IMR-90 (cell line): ENCODE results near the gene EGFR. TPM values are rescaled to one million over a fixed set of nuclear protein-coding genes. Genes with fewer than 3 reads are reported as not detected.
A peak's percentile ranks its signal among the peaks of the same experiment; 100 is the strongest.

Experiments used
- ATAC-seq: fragments of 200-7000 bp; cut with Tn5 transposase; 2 replicates; pipeline ENCODE4 v1.9.1; 2020; ENCODE audit warnings: low read depth, mild to moderate bottlenecking, moderate library complexity
- BruUV-seq: library from RNA; stranded (reverse); fragments of 400-500 nt; replicated peaks from 2 replicates; lab custom pipeline; 2021; lab: Mats Ljungman, UMichigan
- CTCF ChIA-PET: fragments of 300-600 bp; formaldehyde crosslinking; extraction: SDS; loops from one replicate; lab custom pipeline; 2021; ENCODE audit warnings: antibody characterized with exemption; lab: Yijun Ruan, JAX
- POLR2A ChIA-PET: fragments of 300-600 bp; sonication (Branson Sonifier 250); formaldehyde crosslinking; loops from one replicate; lab custom pipeline; 2022; ENCODE audit warnings: antibody characterized with exemption; ENCODE audit not compliant: unreplicated experiment; lab: Charles Lee
- DNase-seq: peaks from one replicate; pipeline ENCODE4 v3.0.0; 2013
- H2AFZ ChIP-seq: replicated peaks from 2 replicates; pipeline ENCODE3; 2013; ENCODE audit warnings: low read length, mild to moderate bottlenecking; ENCODE audit not compliant: poor library complexity
- H2AK5ac ChIP-seq: 2 replicates; pipeline ENCODE4 v1.6.1; 2013; ENCODE audit warnings: low read depth, low read length, inconsistent platforms
- H2AK9ac ChIP-seq: replicated peaks from 2 replicates; pipeline ENCODE3; 2013; ENCODE audit warnings: mild to moderate bottlenecking, low read depth, low read length, moderate library complexity; ENCODE audit not compliant: poor library complexity
- H2BK120ac ChIP-seq: 2 replicates; pipeline ENCODE4 v1.6.1; 2013; ENCODE audit warnings: low read depth, low read length, inconsistent platforms
- H2BK15ac ChIP-seq: 3 replicates; pipeline ENCODE4 v1.6.1; 2013; ENCODE audit warnings: low read depth, low read length, inconsistent platforms
- H2BK20ac ChIP-seq: 2 replicates; pipeline ENCODE4 v1.6.1; 2013; ENCODE audit warnings: low read depth, mild to moderate bottlenecking, inconsistent platforms, low read length, moderate library complexity
- H2BK5ac ChIP-seq: 2 replicates; pipeline ENCODE4 v1.6.1; 2013; ENCODE audit warnings: mild to moderate bottlenecking, low read depth, low read length, inconsistent platforms; ENCODE audit not compliant: poor library complexity, severe bottlenecking
- H3K14ac ChIP-seq: replicated peaks from 2 replicates; pipeline ENCODE4 v1.6.1; 2013; ENCODE audit warnings: low read depth, low read length, inconsistent platforms
- H3K18ac ChIP-seq: 2 replicates; pipeline ENCODE4 v1.6.1; 2013; ENCODE audit warnings: low read depth, low read length, control low read depth
- H3K23ac ChIP-seq: 2 replicates; pipeline ENCODE4 v1.6.1; 2013; ENCODE audit warnings: low read depth, low read length, inconsistent platforms
- H3K27ac ChIP-seq: 2 replicates; pipeline ENCODE4 v1.5.1; 2013; ENCODE audit warnings: mild to moderate bottlenecking, control low read depth, low read length; ENCODE audit not compliant: insufficient read depth
- H3K27me3 ChIP-seq: 2 replicates; pipeline ENCODE4 v1.6.1; 2013; ENCODE audit warnings: low read length; ENCODE audit not compliant: control insufficient read depth, insufficient read depth
- H3K36me3 ChIP-seq: 2 replicates; pipeline ENCODE4 v1.6.1; 2013; ENCODE audit warnings: low read length, mixed read lengths; ENCODE audit not compliant: control insufficient read depth, insufficient read depth
- H3K4ac ChIP-seq: 2 replicates; pipeline ENCODE4 v1.6.1; 2013; ENCODE audit warnings: low read depth, low read length, inconsistent platforms
- H3K4me1 ChIP-seq: 2 replicates; pipeline ENCODE4 v1.6.1; 2013; ENCODE audit warnings: low read length, mixed read lengths; ENCODE audit not compliant: control insufficient read depth, insufficient read depth
- H3K4me2 ChIP-seq: 2 replicates; pipeline ENCODE4 v1.6.1; 2013; ENCODE audit warnings: low read depth, mild to moderate bottlenecking, control low read depth, low read length, moderate library complexity
- H3K4me3 ChIP-seq: 2 replicates; pipeline ENCODE4 v1.5.1; 2013; ENCODE audit warnings: low read depth, mild to moderate bottlenecking, control low read depth, low read length, moderate library complexity; ENCODE audit not compliant: insufficient read depth
- H3K56ac ChIP-seq: 2 replicates; pipeline ENCODE4 v1.6.1; 2013; ENCODE audit warnings: low read length, inconsistent platforms; ENCODE audit not compliant: insufficient read depth; ENCODE audit errors: extremely low read depth
- H3K79me1 ChIP-seq, 2 experiments: 2 replicates each; pipeline ENCODE4 v1.6.1; 2013; ENCODE audit warnings: low read length in 2 of 2, inconsistent platforms in 1 of 2, low read depth in 1 of 2
- H3K9ac ChIP-seq: 2 replicates; pipeline ENCODE4 v1.6.1; 2013; ENCODE audit warnings: low read depth, low read length, control low read depth
- H3K9me1 ChIP-seq: 2 replicates; pipeline ENCODE4 v1.6.1; 2013; ENCODE audit warnings: low read length, inconsistent platforms; ENCODE audit not compliant: insufficient read depth
- H3K9me3 ChIP-seq: 2 replicates; pipeline ENCODE4 v1.6.1; 2013; ENCODE audit warnings: low read length; ENCODE audit not compliant: control insufficient read depth, insufficient read depth
- H4K20me1 ChIP-seq: 2 replicates; pipeline ENCODE4 v1.6.1; 2013; ENCODE audit warnings: low read length, inconsistent platforms; ENCODE audit not compliant: insufficient read depth
- H4K5ac ChIP-seq: 2 replicates; pipeline ENCODE4 v1.6.1; 2013; ENCODE audit warnings: mild to moderate bottlenecking, low read depth, low read length, control low read depth
- H4K8ac ChIP-seq, 2 experiments: 2 replicates each; pipeline ENCODE4 v1.6.1; 2013; ENCODE audit warnings: low read depth in 2 of 2, low read length in 2 of 2, control low read depth in 1 of 2, inconsistent platforms in 1 of 2
- H4K91ac ChIP-seq: 2 replicates; pipeline ENCODE4 v1.6.1; 2013; ENCODE audit warnings: low read depth, low read length, inconsistent platforms; ENCODE audit not compliant: insufficient read depth
- BHLHE40 ChIP-seq: fragments of 150-350 bp; IDR thresholded peaks from 2 replicates; pipeline ENCODE4 v1.6.1; 2016; ENCODE audit warnings: mild to moderate bottlenecking, low read depth, low read length
- CEBPB ChIP-seq: IDR thresholded peaks from 2 replicates; pipeline ENCODE4 v1.6.1; 2012; ENCODE audit warnings: low read depth, low read length, improper control_type of control experiment
- CHD1 ChIP-seq: IDR thresholded peaks from 2 replicates; pipeline ENCODE4 v1.6.1; 2012; ENCODE audit warnings: low read depth, low read length, improper control_type of control experiment
- CTCF ChIP-seq: conservative IDR thresholded peaks from 2 replicates; pipeline ENCODE4 v1.5.1; 2012; ENCODE audit warnings: mild to moderate bottlenecking, low read depth, low read length, improper control_type of control experiment
- ELK1 ChIP-seq: fragments of 150-350 bp; IDR thresholded peaks from 2 replicates; pipeline ENCODE4 v1.6.1; 2016; ENCODE audit warnings: low read depth, mild to moderate bottlenecking, low read length, moderate library complexity, borderline replicate concordance
- FOS ChIP-seq: fragments of 150-350 bp; IDR thresholded peaks from 2 replicates; pipeline ENCODE4 v1.6.1; 2016; ENCODE audit warnings: low read depth, low read length
- MAZ ChIP-seq: IDR thresholded peaks from 2 replicates; pipeline ENCODE4 v1.6.1; 2012; ENCODE audit warnings: low read depth, mild to moderate bottlenecking, low read length, improper control_type of control experiment, moderate library complexity, borderline replicate concordance
- NFE2L2 ChIP-seq: fragments of 150-350 bp; IDR thresholded peaks from 2 replicates; pipeline ENCODE4 v1.6.1; 2016; ENCODE audit warnings: low read depth, mild to moderate bottlenecking, low read length
- POLR2A ChIP-seq: IDR thresholded peaks from 2 replicates; pipeline ENCODE4 v1.6.1; 2012; ENCODE audit warnings: mild to moderate bottlenecking, low read depth, low read length
- RAD21 ChIP-seq: IDR thresholded peaks from 2 replicates; pipeline ENCODE4 v1.6.1; 2012; ENCODE audit warnings: low read length, improper control_type of control experiment
- SMC3 ChIP-seq: fragments of 150-350 bp; IDR thresholded peaks from 2 replicates; pipeline ENCODE4 v1.6.1; 2016; ENCODE audit warnings: low read depth, mild to moderate bottlenecking, antibody characterized with exemption, low read length, moderate library complexity
- USF2 ChIP-seq: fragments of 150-350 bp; IDR thresholded peaks from 2 replicates; pipeline ENCODE4 v1.6.1; 2017; ENCODE audit warnings: mild to moderate bottlenecking, antibody characterized with exemption, low read length, low read depth
- WGBS, 2 experiments: methylation state at CpG; one replicate each; pipeline versions ENCODE4 v1.1.5 to v1.1.7; 2013; ENCODE audit warnings: missing lambda C conversion rate in 2 of 2; ENCODE audit not compliant: insufficient read length in 1 of 2; ENCODE audit errors: extremely low coverage in 2 of 2; 5-methylcytosine and 5-hydroxymethylcytosine counted together
- dilution Hi-C: fragments of 300-500 bp; cut with HindIII; formaldehyde crosslinking; loops from one replicate; pipeline ENCODE4 v1.14.3; 2018; ENCODE audit warnings: low sequenced_read_pairs; ENCODE audit not compliant: unreplicated experiment
- in situ Hi-C: fragments of 300-500 bp; cut with MboI; formaldehyde crosslinking; loops from 3 replicates; pipeline ENCODE4 v1.14.3; 2019; ENCODE audit warnings: low sequenced_read_pairs, inconsistent platforms, mixed read lengths
- intact Hi-C: fragments of 100-400 bp; cut with micrococcal nuclease; formaldehyde crosslinking; loops from 2 replicates; pipeline ENCODE4 v1.10.0; 2022
- polyA plus RNA-seq, 3 experiments: library from polyadenylated mRNA; depleted of rRNA; stranded (reverse); fragments of >200 nt; gene quantifications; 2 replicates each; pipeline ENCODE4 v1.2.3, GENCODE V29; 2012; ENCODE audit warnings: low replicate concordance in 1 of 3
- total RNA-seq: library from RNA; depleted of rRNA; stranded (reverse); fragments of >200 nt; gene quantifications from 2 replicates; pipeline ENCODE4 v1.2.3, GENCODE V29; 2012

The EGFR gene
- total and polyA plus RNA-seq, 2 of the 4 experiments (the other 2 are of a cell fraction), result 36.9 to 60.4 TPM

- 0 out of 2 replicates have a peak, but pooled peaks have one; percentile 6 for TF ChIP-seq MAZ
Measured at GRCh38 chr7:55052081-55052480, 33.3 kb downstream of the EGFR start (continued).

GRCh38 chr7:55052741-55053427, 34.1 kb downstream of the EGFR start:
- Histone ChIP-seq H3K56ac (peak overlapping the region; percentile 51; the same call in 1 of the 2 replicates), H4K8ac (peak overlapping the region; percentile 34 to 78; a peak in 3 of 4 replicates), H2BK5ac (peak overlapping the region; percentile 93), H3K4me1 (peaks cover 50% of the 10 kb centered on the region), H4K20me1 (peaks cover 34% of the 10 kb centered on the region), H2BK15ac (peak overlapping the region; percentile 82; the same call in 2 of the 3 replicates), H3K27ac (peak overlapping the region; percentile 58), H2AK5ac (peak overlapping the region; percentile 94), H3K9ac (no peak overlapping the region), H3K18ac (peak overlapping the region; percentile 55; the same call in 1 of the 2 replicates), H3K4ac (peak overlapping the region; percentile 89), H3K4me2 (no peak overlapping the region), H3K4me3 (no peak overlapping the region), H4K5ac (peak overlapping the region; percentile 58), H3K36me3 (peaks cover 4% of the 10 kb centered on the region; the same call in 1 of the 2 replicates), H3K14ac (peak overlapping the region; percentile 62), H3K79me1 (peaks cover 59 to 96% of the 10 kb centered on the region in 2 experiments), H2AK9ac (peak overlapping the region; percentile 84), H2BK20ac (peak overlapping the region; percentile 77), H3K9me1 (peaks cover 45% of the 10 kb centered on the region), H3K9me3 (no peaks in the 10 kb centered on the region), H4K91ac (peak overlapping the region; percentile 89), H3K27me3 (no peaks in the 10 kb centered on the region), H2AFZ (peak overlapping the region; percentile 34), H3K23ac (peak overlapping the region; percentile 73), H2BK120ac (peak overlapping the region; percentile 61)
- DNase-seq (peak; percentile 84), ATAC-seq (no peak)
- no TSS peak for BruUV-seq
- in situ Hi-C loops, result no loop called here
- ChIA-PET POLR2A (no interaction called here), CTCF (interaction anchor here (1.2 to 1.4 kb wide), 2 partner anchors 8 to 14 kb away, joined by 3 read pairs; no protein-coding TSS in a partner anchor)
- WGBS, 2 experiments, result no CpG with 5 or more reads among the region's 13 CpGs
- dilution Hi-C loops, result no loop called here
- intact Hi-C loops, result no loop called here
- TF ChIP-seq BHLHE40, result 0 out of 2 replicates have a peak, but pooled peaks have one; percentile 38
- no peak for TF ChIP-seq MAZ
- TF ChIP-seq SMC3, result no peak
- TF ChIP-seq POLR2A, result no peak
- no peak for TF ChIP-seq RAD21
- TF ChIP-seq NFE2L2, result no peak
- TF ChIP-seq CTCF, result no peak
- TF ChIP-seq CEBPB, result no peak
- no peak for TF ChIP-seq ELK1
- TF ChIP-seq FOS, result no peak
- no peak for TF ChIP-seq CHD1
- TF ChIP-seq USF2, result 0 out of 2 replicates have a peak, but pooled peaks have one; percentile 14
